GM21529 (cell line): ENCODE data around the gene SCN4B.
A peak's percentile ranks its signal among the peaks of the same experiment; 100 is the strongest.

ENCODE experiments used
- ATAC-seq: cut with Tn5 transposase; IDR thresholded peaks from one replicate; pipeline ENCODE4 v1.9.1; 2021; ENCODE audit not compliant: unreplicated experiment

SCN4B gene

DNA sequence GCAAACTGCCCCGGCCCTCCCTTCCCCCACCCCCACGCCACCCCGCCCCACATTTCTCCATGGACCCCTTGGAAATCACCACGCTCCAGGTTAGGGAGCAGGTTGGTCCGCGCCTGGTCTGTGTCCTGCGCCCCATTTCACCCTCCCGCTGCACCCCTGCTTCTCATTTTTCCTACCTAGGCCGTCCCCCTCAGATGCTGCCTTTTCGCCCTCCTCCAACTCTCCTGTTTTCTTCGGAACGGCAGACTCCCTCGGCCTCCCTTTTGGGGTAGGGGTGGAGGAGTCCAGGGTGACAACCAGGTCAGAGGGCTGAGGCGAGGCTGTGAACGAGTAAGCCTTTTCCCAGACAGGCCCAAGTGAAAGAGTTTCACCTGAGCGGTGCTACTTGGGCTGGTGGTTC is 893 bp upstream of the SCN4B start:
- ATAC-seq, result no peak

- ATAC-seq, result no peak
Measured at GRCh38 chr11:118152020-118152551, 537 bp downstream of the SCN4B start.

DNA sequence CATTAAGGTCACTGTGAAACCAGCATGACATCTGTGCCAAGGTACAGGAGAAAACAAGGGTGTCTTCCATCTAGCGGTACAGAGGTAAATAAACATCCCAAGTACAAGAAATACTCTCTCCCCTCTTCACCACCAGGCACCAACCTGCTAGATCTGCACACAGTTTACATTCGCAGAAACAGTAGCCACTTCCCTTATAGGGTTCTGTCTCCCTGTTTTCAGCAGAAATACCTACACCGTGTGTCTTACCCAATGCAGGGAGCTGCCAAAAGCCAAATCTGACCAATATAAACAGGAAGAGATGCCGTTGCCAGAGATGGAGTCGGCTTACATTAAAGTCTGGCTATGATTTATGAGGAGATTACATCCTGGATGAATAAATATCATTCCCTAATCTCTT is 1.2 kb downstream of the SCN4B start:
- no peak for ATAC-seq

DNA sequence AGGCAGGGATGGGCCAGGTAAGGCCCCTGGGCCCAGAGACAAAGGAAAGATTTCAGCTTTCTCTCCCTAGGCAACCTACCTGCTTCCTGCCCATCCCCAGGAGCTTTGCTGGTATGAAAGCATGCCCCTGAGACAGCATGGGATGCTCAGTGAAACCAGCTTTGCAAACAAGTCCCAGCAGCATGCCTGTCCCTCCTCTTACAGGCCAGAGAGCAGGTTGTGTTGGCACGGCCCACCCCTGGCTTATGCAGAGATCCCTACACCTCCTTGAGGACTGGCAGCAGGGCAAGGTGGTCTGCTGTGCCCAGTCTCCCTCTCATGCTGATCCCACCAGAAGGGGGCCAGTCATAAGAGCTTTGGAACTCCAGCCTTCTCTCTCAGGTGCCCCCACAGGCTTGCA is 3.1 kb downstream of the SCN4B start:
- no peak for ATAC-seq

GRCh38 chr11:118148856-118149255 is 3.8 kb downstream of the SCN4B start:
- ATAC-seq, result no peak

- ATAC-seq, result no peak
Measured at GRCh38 chr11:118148240-118148639, 4.4 kb downstream of the SCN4B start.

DNA sequence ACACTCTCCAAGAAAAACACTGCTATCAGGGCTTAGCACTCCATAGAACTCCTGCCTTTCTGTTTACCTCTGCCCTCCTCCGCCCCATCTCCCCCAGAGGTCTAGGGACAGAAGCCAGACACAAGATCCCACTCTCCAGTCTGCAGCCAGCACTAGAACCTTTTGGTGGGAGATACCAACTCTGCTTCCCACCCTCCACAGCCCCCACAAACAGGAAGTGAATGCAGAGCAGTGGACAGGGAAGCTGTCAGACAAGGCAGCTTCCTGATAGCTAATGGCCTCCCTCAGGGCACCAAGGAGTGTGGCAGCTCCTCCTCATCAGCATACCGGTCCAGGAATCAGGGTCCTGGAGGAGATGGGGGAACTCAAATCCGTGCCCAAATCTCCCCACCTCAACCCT is 5.1 kb downstream of the SCN4B start:
- no peak for ATAC-seq

DNA sequence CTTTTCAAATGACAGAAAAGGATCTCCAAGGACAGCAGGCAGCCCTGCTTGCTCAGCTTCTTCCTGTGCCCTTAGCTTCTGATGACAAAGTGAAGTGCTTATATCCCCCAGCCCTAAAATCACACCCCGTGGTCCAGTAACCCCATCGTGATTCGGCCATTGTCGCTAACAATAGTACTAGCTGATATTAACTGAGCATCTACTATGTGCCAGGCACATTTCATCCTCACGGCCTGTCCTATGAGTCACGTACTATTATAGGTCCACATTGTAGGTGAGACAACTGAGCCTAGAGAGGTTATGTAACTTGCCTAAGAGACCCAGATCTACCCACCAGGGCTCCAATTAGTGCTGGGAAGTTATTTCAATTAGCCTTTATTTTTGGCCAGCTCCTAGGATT is 6.1 kb downstream of the SCN4B start:
- no peak for ATAC-seq

DNA sequence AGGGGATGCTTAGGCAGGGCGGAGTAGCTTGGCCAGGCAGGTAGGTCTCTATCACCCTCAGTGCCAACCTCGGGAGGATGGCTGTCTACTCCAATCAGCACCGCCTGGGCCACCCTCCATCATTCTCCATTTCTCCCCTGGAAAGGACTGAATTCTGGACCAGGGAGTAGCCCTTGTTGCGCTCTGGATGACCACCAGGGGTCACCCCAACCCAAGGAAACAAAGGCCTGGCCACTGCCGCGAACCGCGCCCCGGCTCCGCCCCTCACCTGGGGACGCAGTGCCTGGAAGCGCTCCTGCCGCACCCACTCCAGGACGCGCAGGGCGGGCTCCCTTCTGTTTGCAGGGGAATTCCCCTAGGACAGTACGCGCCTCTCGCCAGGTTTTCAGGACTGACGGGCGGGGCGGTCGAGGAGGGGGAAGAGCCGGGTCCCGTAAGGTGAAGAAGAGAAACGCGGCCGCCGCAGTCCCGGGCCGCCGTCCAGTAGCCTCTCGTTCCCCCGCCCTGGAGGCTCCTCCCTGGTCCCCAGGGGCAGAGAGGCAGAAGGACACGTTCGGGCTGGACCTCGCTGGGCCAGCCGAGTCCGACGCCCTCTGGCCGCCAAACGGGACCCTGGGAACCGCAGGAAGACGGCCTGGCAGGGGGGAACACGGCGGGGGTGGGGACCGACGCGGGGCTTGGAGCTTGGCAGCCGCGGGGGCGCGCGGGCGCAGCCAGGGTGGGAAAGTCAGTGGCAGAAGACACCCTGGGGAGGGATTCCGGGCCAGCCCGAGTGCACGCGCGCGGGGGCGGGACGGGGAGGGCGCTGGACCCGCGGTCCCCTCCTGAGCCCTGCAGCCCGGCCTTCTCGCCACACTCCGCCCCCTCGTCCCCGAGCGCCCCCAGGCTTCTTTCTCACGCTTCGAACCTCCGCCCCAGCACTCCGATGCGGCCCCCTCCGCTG is 7.1 kb downstream of the SCN4B start:
- ATAC-seq, result peak; percentile 88

GRCh38 chr11:118144301-118145268 is 8.0 kb downstream of the SCN4B start:
- no peak for ATAC-seq

GRCh38 chr11:118143661-118144185 is 8.9 kb downstream of the SCN4B start:
- ATAC-seq, result no peak

DNA sequence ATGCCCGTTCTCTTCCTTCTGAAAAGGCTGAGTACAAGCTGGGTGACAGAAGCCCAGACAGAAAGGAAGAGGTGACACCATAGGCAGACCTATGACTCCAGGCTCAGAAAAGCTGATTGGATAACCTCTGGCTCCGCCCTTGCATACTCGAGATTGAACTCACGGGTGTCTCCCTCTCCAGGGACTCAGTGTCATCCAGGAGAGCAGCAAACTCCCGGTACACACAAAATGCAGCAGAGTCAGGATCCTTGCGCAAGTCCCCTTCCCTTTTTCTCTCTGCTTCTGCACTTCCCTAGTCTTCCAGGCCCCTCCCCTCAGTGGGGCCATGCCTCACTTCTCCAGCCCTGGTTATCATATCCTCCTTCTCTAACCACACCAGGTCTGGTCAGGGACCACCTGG is 9.8 kb downstream of the SCN4B start:
- no peak for ATAC-seq

GRCh38 chr11:118142081-118142480 is 10.5 kb downstream of the SCN4B start:
- no peak for ATAC-seq

DNA sequence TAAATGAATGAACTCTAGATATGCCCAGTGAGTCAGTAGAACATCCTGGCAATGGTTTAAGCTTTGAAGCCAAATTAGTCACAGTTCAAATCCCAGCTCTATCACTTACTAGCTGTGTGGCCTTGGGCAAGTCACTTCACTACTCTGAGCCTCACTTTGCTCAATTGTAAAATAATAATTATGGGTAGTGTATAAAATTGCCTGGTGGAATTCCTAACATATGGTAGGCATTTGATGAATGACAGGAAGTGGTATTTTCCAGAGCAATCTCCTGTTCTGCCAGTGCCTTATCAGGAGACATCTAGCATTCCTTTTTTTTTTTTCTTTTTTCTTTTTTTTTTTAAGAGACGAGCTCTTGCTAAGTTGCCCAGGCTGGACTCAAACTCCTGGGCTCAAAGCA is 13.0 kb downstream of the SCN4B start:
- no peak for ATAC-seq

DNA sequence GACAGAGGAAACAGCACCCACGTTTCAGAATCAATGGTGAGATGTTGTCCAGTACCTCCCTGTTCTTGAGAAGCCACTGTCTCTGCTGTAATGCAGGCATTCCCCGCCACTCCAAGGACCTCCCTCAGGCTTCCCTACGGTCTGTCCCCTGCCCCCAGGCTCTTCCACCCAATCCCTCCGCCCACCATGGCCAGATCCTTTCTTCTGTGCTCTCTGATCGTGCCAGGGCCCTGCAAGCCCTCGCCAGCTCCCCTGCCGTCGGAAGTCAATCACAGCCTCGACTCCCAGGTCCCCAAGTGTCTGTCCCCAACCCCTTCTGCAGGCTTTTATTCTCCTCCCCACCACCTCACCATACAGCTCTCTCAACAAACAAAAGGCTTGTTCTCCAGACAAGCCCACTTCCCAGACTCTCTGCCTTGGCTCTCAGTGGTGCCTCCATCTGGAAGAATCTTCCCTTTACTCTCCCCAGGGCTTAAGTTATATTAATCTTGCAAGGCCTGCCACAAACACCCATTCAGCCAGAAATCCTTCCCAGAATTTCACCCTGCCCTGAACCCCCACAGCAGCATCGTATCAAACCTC is 13.7 kb downstream of the SCN4B start:
- ATAC-seq, result no peak

- no peak for ATAC-seq
Measured at GRCh38 chr11:118136801-118137200, 15.8 kb downstream of the SCN4B start.

- ATAC-seq, result no peak
Measured at GRCh38 chr11:118136341-118136740, 16.3 kb downstream of the SCN4B start.

DNA sequence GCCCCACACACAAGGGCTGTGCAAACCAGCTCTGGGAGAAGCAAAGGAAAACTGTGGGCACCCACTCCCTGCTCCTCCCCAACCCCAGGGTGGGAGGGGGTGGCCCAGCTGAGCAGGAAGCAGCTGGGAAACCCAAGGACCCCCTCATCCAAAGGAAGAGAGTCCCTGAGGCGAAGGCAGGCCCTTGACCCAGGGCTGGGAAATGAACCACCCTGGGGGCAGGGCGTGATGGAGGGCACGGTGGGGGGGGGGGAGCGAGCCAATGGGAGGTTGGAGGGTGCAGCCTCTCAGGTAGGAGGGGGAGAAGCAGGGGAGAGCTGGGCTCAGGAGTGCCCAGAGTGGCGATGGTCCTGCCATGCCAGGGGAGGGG is 16.8 kb downstream of the SCN4B start:
- no peak for ATAC-seq

- ATAC-seq, result no peak
Measured at GRCh38 chr11:118135051-118135795, 17.4 kb downstream of the SCN4B start.

GRCh38 chr11:118133816-118134215 is 18.8 kb downstream of the SCN4B start:
- ATAC-seq, result no peak
